Spleen (tissue), 7 donors: ENCODE results near the gene RBMS3.

ENCODE experiments used
- CTCF ChIP-seq, 11 experiments: fragments of 200-600 bp in 7 of 11; fragments of 450-650 bp in 4 of 11; sonication (generic) in 4 of 11; IDR thresholded peaks in 8 of 11; conservative IDR thresholded peaks in 3 of 11; 1 replicate in 7 of 11; 2 replicates in 4 of 11; pipeline versions ENCODE4 v1.4.0 to v1.8.0; 2016 to 2021; ENCODE audit warnings: antibody characterized with exemption in 11 of 11, inconsistent platforms in 4 of 11, mild to moderate bottlenecking in 1 of 11
- POLR2A ChIP-seq, 3 donors: fragments of 450-650 bp; IDR thresholded peaks; one replicate each; pipeline ENCODE4 v1.5.1; 2017; ENCODE audit warnings: antibody characterized with exemption in 3 of 3, mild to moderate bottlenecking in 1 of 3
- donor health status: DM: no; HTN: no; CAD: no; lungs with moderate emphysema.
- donor health status: DM: no; HTN: no; CAD: no.
- donor health status: DM: no; HTN: no; CAD: no.

DNA sequence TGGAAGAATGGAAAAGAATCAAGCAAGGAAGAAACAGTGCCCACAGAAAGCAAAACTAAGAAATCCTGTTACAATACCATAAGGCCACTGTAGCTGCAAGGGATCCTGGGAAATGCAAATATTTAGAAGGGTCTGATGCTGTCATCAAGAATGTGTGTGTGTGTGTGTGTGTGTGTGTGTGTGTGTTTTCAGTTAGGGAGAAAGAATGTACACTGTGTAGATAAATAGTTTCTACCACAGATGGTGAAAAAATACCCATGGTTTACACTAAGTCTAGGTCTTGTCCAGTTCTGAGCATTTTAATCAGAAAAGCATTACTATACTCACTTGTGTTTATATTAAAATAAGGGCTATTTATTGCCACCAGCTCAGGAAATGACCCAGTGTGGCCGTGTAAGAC is 355.0 kb downstream of the RBMS3 start:
- TF ChIP-seq CTCF (IDR thresholded peaks at IDR 0.05 in 8 of 11, conservative IDR thresholded peaks at IDR 0.05 in 3 of 11) (no peak), POLR2A (IDR thresholded peaks at IDR 0.05) (no peak)
